GM12878 (cell line): ENCODE results near the gene NTRK3. TPM values are rescaled to one million over a fixed set of nuclear protein-coding genes. Genes with fewer than 3 reads are reported as not detected.

Experiments used
- ATAC-seq: fragments of 200-7000 bp; cut with Tn5 transposase; 3 replicates; pipeline ENCODE4 v1.9.1; 2020; ENCODE audit warnings: mild to moderate bottlenecking, moderate library complexity
- BruUV-seq: library from RNA; stranded (reverse); fragments of 400-500 nt; replicated peaks from 2 replicates; lab custom pipeline; 2021; lab: Mats Ljungman, UMichigan
- CTCF ChIA-PET: fragments of 300-600 bp; sonication (Branson Sonifier 250); formaldehyde crosslinking; extraction: SDS; loops from one replicate; lab custom pipeline; 2021; ENCODE audit warnings: inconsistent platforms; lab: Yijun Ruan, JAX
- POLR2A ChIA-PET: fragments of 350-600 bp; formaldehyde crosslinking; extraction: SDS; loops from one replicate; lab custom pipeline; 2021; ENCODE audit warnings: inconsistent platforms; lab: Charles Lee
- RAD21 ChIA-PET: fragments of 300-600 bp; sonication (Branson Sonifier 250); formaldehyde crosslinking; loops from one replicate; lab custom pipeline; 2023; ENCODE audit warnings: antibody characterized with exemption; ENCODE audit not compliant: unreplicated experiment; lab: Charles Lee
- SMC1A ChIA-PET: fragments of 300-600 bp; sonication (Branson Sonifier 250); formaldehyde crosslinking; loops from one replicate; lab custom pipeline; 2023; ENCODE audit not compliant: unreplicated experiment, uncharacterized antibody; lab: Charles Lee
- DNase-seq: peaks from one replicate; pipeline ENCODE4 v3.0.0-alpha.2; 2011; ENCODE audit warnings: low read depth, low spot score
- FAIRE-seq: peaks from 3 replicates; lab custom pipeline; 2011; peaks lifted over from hg19 to GRCh38; lab: Jason Lieb, UNC
- H2AFZ ChIP-seq: 2 replicates; pipeline ENCODE4 v1.6.0; 2011; ENCODE audit warnings: low read depth, low read length, control low read depth; ENCODE audit not compliant: control insufficient read depth
- H3K27ac ChIP-seq: 2 replicates; pipeline ENCODE4 v1.5.1; 2011; ENCODE audit warnings: control low read depth; ENCODE audit not compliant: control insufficient read depth, insufficient read depth
- H3K27me3 ChIP-seq, 2 experiments: replicated peaks in 1 of 2; 2 replicates each; pipeline versions ENCODE4 v1.6.0 to v1.6.1; 2011; ENCODE audit warnings: low read length in 1 of 2; ENCODE audit not compliant: control insufficient read depth in 2 of 2, insufficient read depth in 2 of 2
- H3K36me3 ChIP-seq, 2 experiments: 2 replicates each; pipeline ENCODE4 v1.5.1; 2011; ENCODE audit warnings: low read length in 1 of 2; ENCODE audit not compliant: control insufficient read depth in 2 of 2, insufficient read depth in 2 of 2
- H3K4me1 ChIP-seq: 2 replicates; pipeline ENCODE4 v1.6.1; 2011; ENCODE audit warnings: mild to moderate bottlenecking, low read length, moderate library complexity, mixed read lengths; ENCODE audit not compliant: control insufficient read depth, insufficient read depth
- H3K4me2 ChIP-seq: 2 replicates; pipeline ENCODE4 v1.6.0; 2011; ENCODE audit warnings: control low read depth; ENCODE audit not compliant: control insufficient read depth, insufficient read depth
- H3K4me3 ChIP-seq: fragments of 200-600 bp; sonication (generic); 2 replicates; pipeline ENCODE4 v1.5.1; 2016
- H3K79me2 ChIP-seq: 2 replicates; pipeline ENCODE4 v1.6.0; 2011; ENCODE audit warnings: low read length; ENCODE audit not compliant: control insufficient read depth, insufficient read depth
- H3K9ac ChIP-seq: 2 replicates; pipeline ENCODE4 v1.8.0; 2011; ENCODE audit warnings: low read length, control low read depth, mixed read lengths; ENCODE audit not compliant: control insufficient read depth, insufficient read depth
- H3K9me3 ChIP-seq: replicated peaks from 3 replicates; pipeline ENCODE4 v1.5.1; 2011; ENCODE audit warnings: mild to moderate bottlenecking, low read length; ENCODE audit not compliant: control insufficient read depth, insufficient read depth
- H4K20me1 ChIP-seq: 2 replicates; pipeline ENCODE4 v1.6.0; 2011; ENCODE audit not compliant: control insufficient read depth, insufficient read depth
- CBX3 ChIP-seq: fragments of 200-600 bp; sonication (generic); IDR thresholded peaks from 2 replicates; pipeline ENCODE4 v1.6.1; 2016; ENCODE audit warnings: low read depth, borderline replicate concordance
- DPF2 ChIP-seq: fragments of 450-650 bp; IDR thresholded peaks from 2 replicates; pipeline ENCODE4 v1.6.1; 2017; ENCODE audit warnings: mild to moderate bottlenecking
- E2F8 ChIP-seq: fragments of 450-650 bp; IDR thresholded peaks from 2 replicates; pipeline ENCODE4 v1.6.1; 2018; ENCODE audit warnings: mild to moderate bottlenecking, low read depth, moderate library complexity; ENCODE audit not compliant: partially characterized antibody
- FOXM1 ChIP-seq: IDR thresholded peaks from 2 replicates; pipeline ENCODE4 v1.6.1; 2012; ENCODE audit warnings: low read depth, mild to moderate bottlenecking, inconsistent platforms, low read length, moderate library complexity
- IRF4 ChIP-seq: IDR thresholded peaks from 2 replicates; pipeline ENCODE4 v1.6.1; 2011; ENCODE audit warnings: low read depth, low read length
- IRF5 ChIP-seq: fragments of 450-650 bp; IDR thresholded peaks from 2 replicates; pipeline ENCODE4 v1.6.1; 2017; ENCODE audit warnings: borderline replicate concordance
- MTA3 ChIP-seq: IDR thresholded peaks from 2 replicates; pipeline ENCODE4 v1.6.1; 2012; ENCODE audit warnings: low read length, inconsistent platforms, borderline replicate concordance
- NFYA ChIP-seq: IDR thresholded peaks from 2 replicates; pipeline ENCODE4 v1.6.1; 2011; ENCODE audit warnings: low read depth, mild to moderate bottlenecking, low read length, improper control_type of control experiment, borderline replicate concordance
- POLR2AphosphoS2 ChIP-seq: IDR thresholded peaks from 2 replicates; pipeline ENCODE4 v1.6.1; 2011; ENCODE audit warnings: low read depth, mild to moderate bottlenecking, low read length, improper control_type of control experiment, moderate library complexity
- RFX5 ChIP-seq: IDR thresholded peaks from 2 replicates; pipeline ENCODE4 v1.6.1; 2011; ENCODE audit warnings: low read depth, low read length, improper control_type of control experiment
- SP1 ChIP-seq: IDR thresholded peaks from one replicate; pipeline ENCODE4 v1.6.1; 2011; ENCODE audit warnings: low read depth, low read length
- TBL1XR1 ChIP-seq: IDR thresholded peaks from 2 replicates; pipeline ENCODE4 v1.6.1; 2012; ENCODE audit warnings: low read depth, low read length, improper control_type of control experiment
- WRNIP1 ChIP-seq: IDR thresholded peaks from 2 replicates; pipeline ENCODE4 v1.6.1; 2011; ENCODE audit warnings: low read depth, low read length, improper control_type of control experiment, borderline replicate concordance
- ZNF207 ChIP-seq: fragments of 450-650 bp; IDR thresholded peaks from 2 replicates; pipeline ENCODE4 v1.6.1; 2014; ENCODE audit warnings: antibody characterized with exemption, mild to moderate bottlenecking, borderline replicate concordance
- WGBS: methylation state at CpG from one replicate; pipeline ENCODE4 v1.1.6; 2016; ENCODE audit warnings: low lambda C conversion rate; ENCODE audit not compliant: insufficient replicate concordance, insufficient coverage; ENCODE audit errors: missing lambda C conversion rate; 5-methylcytosine and 5-hydroxymethylcytosine counted together
- in situ Hi-C: fragments of 300-500 bp; cut with MboI; formaldehyde crosslinking; loops from 9 replicates; pipeline ENCODE4 v1.14.3; 2018; ENCODE audit warnings: mixed read lengths
- intact Hi-C: fragments of 100-400 bp; cut with micrococcal nuclease; formaldehyde crosslinking; loops from one replicate; pipeline ENCODE4 v1.14.2; 2022; ENCODE audit not compliant: unreplicated experiment
- polyA plus RNA-seq, 11 experiments: library from polyadenylated mRNA; depleted of rRNA in 4 of 11; unstranded in 6 of 11; stranded (reverse) in 5 of 11; fragments of >200 nt; fragmentation: Nextera tagmentation in 4 of 11; fragmentation: Illumina TruSeq in 1 of 11; extraction: Ambion mirVana in 4 of 11; extraction: Trizol in 1 of 11; gene quantifications; 1 replicate in 1 of 11; 2 replicates in 10 of 11; pipeline versions ENCODE4 v1.2.1 to v1.2.3, GENCODE V29; 2011 to 2016; ENCODE audit warnings: inconsistent platforms in 2 of 11, missing spikeins in 2 of 11, low read depth in 1 of 11
- total RNA-seq, 4 experiments: library from RNA; depleted of rRNA in 3 of 4; stranded (reverse); fragments of >200 nt in 3 of 4; fragmentation: Illumina TruSeq in 1 of 4; extraction: Trizol in 1 of 4; gene quantifications; 2 replicates each; pipeline versions ENCODE4 v1.2.1 to v1.2.3, GENCODE V29; 2013 to 2021
- TF ChIP-seq, protein P1 (sequence below): IDR thresholded peaks from 2 replicates; pipeline ENCODE4 v1.6.1; 2011; ENCODE audit warnings: low read depth, mild to moderate bottlenecking, low read length, moderate library complexity, borderline replicate concordance; ENCODE audit errors: extremely low read depth

Gene NTRK3
- total and polyA plus RNA-seq, 10 of the 15 experiments (the other 5 are each of a cell fraction or from before 2014, with no cell fraction given): not detected

DNA sequence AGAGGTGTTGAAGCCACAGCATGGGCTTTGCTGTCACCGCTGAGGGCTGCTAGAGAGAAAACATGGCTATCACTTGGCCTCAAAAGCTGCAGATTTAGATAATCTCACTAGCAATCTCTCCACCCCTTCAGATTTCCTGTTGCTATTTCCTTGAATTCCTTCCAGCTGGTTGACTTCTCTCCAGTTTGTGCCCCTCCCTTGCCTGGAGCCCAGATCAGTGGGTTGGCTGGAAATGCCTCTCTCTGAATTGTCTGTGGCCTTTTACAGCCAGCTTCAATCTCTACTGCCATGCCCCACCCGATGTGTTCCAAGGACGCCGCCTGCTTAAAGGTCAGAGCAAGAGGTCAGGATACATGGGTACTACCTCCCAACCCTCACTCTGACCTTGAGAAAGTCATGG is 294.1 kb downstream of the NTRK3 start:
- 6% methylated on average over 4 of the region's 4 CpGs for WGBS
- Histone ChIP-seq H3K27ac (no peak overlapping the region), H3K4me2 (no peak overlapping the region), H3K4me1 (no peaks in the 10 kb centered on the region), H3K4me3 (no peak overlapping the region), H3K79me2 (no peaks in the 10 kb centered on the region), H3K36me3 (no peaks in the 10 kb centered on the region), H2AFZ (no peak overlapping the region), H4K20me1 (no peaks in the 10 kb centered on the region), H3K27me3 (no peaks in the 10 kb centered on the region), H3K9ac (no peak overlapping the region), H3K9me3 (no peaks in the 10 kb centered on the region)
- CTCF ChIA-PET: no interaction called here
- SMC1A ChIA-PET: no interaction called here
- TF ChIP-seq E2F8 (no peak), SP1 (no peak), DPF2 (no peak), POLR2AphosphoS2 (no peak), RFX5 (no peak), MTA3 (no peak), IRF5 (no peak), FOXM1 (no peak), NFYA (no peak), CBX3 (no peak), IRF4 (no peak), TBL1XR1 (no peak), WRNIP1 (no peak), ZNF207 (no peak)
- TF ChIP-seq, protein P1, sequence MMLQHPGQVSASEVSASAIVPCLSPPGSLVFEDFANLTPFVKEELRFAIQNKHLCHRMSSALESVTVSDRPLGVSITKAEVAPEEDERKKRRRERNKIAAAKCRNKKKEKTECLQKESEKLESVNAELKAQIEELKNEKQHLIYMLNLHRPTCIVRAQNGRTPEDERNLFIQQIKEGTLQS: no peak
- FAIRE-seq: no peak
- no peak for DNase-seq
- intact Hi-C loops (no loop called here), in situ Hi-C loops (no loop called here)
- RAD21 ChIA-PET: no interaction called here
- POLR2A ChIA-PET: interaction anchor here (0.5 kb wide), 1 partner anchor 1118 kb away, joined by 3 read pairs; no protein-coding TSS in a partner anchor
- BruUV-seq: no TSS peak
- ATAC-seq: no peak
